Measurements from ENCODE around the gene MEG3. TPM values are rescaled to one million over a fixed set of nuclear protein-coding genes. Genes with fewer than 3 reads are reported as not detected.

MEG3 gene
- total RNA-seq, 2 donors from 2014 or later: 6.5 to 9.5 TPM

DNA sequence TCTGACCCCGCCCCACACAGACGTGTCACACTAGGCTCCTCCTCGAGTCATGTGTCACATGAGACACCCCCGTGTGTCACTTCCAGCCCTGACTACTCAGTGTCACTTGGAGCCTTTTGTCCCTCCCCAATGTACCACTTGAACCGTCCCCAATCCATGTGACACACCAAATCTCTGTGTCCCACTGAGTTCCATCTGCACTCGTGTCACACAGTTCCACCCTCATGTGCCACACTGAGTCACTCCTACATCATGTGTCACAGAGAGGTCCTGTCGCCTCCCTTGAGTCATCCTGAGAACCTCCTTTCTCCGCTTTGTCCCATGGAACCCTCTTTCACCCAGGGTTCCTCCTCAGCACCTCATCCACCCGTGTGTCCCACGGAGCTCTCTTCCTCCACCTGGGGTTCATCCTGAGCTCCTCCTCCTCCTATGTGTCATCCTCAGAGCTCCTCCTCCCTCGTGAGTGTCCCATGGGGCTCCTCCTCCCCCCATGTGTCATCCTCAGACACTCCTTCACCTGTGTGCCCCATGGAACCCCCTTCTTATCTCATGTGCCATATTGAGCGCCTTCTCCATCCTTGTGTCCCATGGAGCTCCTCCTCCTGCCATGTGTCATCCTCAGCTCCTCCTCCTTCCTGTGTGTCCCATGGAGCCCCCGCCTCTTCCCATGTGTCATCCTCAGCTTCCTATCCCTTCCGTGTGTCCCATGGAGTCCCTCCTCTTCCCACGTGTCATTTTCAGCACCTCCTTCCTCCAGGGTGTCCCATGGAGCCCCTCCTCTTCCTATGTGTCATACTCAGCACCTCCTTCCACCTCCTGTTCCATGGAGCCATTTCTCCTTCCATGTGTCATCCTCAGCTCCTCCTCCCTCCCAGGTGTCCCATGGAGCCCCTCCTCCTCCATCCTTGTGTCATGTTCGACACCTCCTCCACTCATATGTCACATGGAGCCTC is 45.6 kb downstream of the MEG3 start:
- no peak for DNase-seq (ENCODE audit: low spot score)
- Histone ChIP-seq H3K9me3 (no peaks in the 10 kb centered on the region), H3K4me1 (no peaks in the 10 kb centered on the region), H3K27me3 (no peaks in the 10 kb centered on the region), H3K36me3 (no peaks in the 10 kb centered on the region), H3K27ac (no peak overlapping the region), H3K4me3 (no peak overlapping the region)
- TF ChIP-seq, protein P1, sequence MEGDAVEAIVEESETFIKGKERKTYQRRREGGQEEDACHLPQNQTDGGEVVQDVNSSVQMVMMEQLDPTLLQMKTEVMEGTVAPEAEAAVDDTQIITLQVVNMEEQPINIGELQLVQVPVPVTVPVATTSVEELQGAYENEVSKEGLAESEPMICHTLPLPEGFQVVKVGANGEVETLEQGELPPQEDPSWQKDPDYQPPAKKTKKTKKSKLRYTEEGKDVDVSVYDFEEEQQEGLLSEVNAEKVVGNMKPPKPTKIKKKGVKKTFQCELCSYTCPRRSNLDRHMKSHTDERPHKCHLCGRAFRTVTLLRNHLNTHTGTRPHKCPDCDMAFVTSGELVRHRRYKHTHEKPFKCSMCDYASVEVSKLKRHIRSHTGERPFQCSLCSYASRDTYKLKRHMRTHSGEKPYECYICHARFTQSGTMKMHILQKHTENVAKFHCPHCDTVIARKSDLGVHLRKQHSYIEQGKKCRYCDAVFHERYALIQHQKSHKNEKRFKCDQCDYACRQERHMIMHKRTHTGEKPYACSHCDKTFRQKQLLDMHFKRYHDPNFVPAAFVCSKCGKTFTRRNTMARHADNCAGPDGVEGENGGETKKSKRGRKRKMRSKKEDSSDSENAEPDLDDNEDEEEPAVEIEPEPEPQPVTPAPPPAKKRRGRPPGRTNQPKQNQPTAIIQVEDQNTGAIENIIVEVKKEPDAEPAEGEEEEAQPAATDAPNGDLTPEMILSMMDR (IDR thresholded peaks at IDR 0.05): no peak

DNA sequence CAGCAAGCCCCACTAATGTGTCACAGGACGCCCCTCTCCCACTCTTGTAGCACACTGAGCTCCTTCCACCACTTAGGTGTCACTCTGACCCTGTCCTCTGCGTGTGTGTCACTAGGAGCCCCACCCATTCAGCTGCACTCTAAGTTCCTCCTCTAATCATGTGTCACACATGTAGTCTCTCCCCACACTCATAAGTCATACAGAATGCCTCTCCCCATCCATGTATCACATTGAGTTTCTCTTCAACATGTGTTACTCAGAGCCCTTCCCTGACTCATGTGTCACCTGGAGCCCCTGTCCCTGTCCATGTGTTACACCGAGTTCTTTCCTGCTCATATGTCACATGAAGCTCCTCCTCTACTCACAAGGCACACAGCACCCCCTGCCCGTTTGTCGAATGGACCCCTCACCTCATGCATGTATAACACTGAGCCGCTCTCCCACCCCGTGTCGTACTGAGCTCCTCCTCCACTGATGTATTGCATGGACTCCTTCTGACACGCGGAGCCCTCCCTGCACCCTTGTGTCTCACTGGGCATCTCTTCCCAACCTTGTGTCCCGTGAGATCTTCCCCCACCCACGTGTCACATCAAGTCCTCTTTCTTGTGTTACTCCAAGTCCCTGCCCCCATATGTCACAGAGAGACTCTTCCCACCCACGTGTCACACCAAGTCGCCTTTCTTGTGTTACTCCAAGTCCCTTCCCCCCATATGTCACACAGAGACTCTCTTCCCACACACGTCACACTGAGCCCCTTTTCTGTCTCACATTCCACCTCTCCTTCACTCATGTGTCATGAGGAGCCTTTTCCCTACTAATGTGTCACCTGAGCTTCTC is 46.6 kb downstream of the MEG3 start:
- H3K27me3 ChIP-seq: no peaks in the 10 kb centered on the region
- H3K9me3 ChIP-seq: no peaks in the 10 kb centered on the region
- TF ChIP-seq, protein P1 (IDR thresholded peaks at IDR 0.05): no peak
- no peak for DNase-seq (ENCODE audit: low spot score)
- H3K36me3 ChIP-seq: no peaks in the 10 kb centered on the region
- H3K4me3 ChIP-seq: no peak overlapping the region
- H3K4me1 ChIP-seq: no peaks in the 10 kb centered on the region
- no peak overlapping the region for H3K27ac ChIP-seq

DNA sequence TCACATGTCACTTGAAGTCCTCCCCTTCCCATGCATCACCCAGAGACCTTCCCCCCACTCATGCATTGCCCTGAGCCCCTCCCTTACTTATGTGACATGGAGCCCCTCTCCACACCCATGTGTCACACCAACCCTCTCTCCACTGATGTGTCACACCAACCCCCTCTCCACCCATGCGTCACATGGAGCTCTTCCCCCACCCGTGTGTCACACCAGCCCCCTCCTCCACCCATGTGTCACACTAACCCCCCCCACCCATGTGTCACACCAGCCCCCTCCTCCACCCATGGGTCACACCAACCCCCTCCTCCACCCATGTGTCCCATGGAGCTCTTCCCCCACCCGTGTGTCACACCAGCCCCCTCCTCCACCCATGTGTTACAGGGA is 47.2 kb downstream of the MEG3 start:
- Histone ChIP-seq H3K27me3 (no peaks in the 10 kb centered on the region), H3K4me1 (no peaks in the 10 kb centered on the region), H3K9me3 (no peaks in the 10 kb centered on the region), H3K27ac (no peak overlapping the region), H3K36me3 (no peaks in the 10 kb centered on the region), H3K4me3 (no peak overlapping the region)
- TF ChIP-seq, protein P1 (IDR thresholded peaks at IDR 0.05): no peak
- DNase-seq (ENCODE audit: low spot score): no peak

DNA sequence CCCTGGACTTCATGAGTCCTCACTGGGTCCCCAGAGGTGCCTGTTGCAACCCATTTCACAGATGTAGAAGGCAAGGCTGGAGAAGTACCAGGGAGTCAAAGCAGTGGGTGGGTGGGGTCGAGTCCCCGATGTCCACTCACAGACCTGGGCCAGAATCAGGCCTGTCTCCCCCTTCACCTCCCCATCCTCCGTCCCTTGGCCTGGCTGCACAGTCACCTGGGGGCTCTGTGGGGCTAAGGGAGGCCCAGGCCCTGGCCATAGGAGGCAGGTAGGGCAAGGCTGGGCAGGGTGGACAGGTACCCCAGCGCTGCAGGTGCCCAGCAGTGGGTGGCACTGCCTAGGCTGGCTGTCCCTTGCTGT is 48.1 kb downstream of the MEG3 start:
- H3K4me3 ChIP-seq: no peak overlapping the region
- DNase-seq (ENCODE audit: low spot score): no peak
- TF ChIP-seq, protein P1 (IDR thresholded peaks at IDR 0.05): no peak
- H3K36me3 ChIP-seq: no peaks in the 10 kb centered on the region
- H3K27me3 ChIP-seq: no peaks in the 10 kb centered on the region
- no peaks in the 10 kb centered on the region for H3K4me1 ChIP-seq
- H3K27ac ChIP-seq: no peak overlapping the region
- no peaks in the 10 kb centered on the region for H3K9me3 ChIP-seq

DNA sequence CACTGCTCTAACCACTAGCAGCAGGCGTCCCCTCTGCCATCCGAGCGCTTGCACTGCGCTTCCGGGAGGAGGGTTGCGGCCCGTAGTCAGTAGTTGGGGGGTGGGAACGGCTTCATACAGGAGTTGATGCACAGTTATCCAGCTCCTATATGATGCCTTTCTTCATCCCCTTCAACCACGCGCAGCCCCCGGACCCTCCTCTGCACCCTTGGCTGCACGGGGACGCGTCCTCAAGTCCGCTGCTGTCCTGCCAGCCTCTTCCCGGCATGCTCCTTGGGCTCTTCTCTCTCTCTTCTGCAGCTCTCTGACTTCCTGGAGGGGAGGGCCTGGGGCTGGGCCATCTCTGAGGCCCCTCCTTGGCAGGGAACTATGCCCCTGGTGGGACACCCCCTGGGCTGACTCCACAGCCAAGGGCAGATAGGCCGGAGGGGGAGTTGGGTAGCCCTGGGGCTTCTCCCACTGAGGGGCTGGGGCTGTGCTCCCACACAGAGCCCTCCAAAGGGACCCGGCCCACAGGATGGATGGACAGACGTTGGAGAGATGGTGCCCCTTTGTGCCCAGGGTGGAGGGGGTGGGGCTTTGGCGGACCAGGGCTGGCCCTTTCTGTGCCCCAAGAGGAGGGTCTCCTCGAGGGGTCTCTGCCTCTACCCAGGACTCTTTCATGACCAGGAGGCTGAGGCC is 48.6 kb downstream of the MEG3 start:
- Histone ChIP-seq H3K4me3 (no peak overlapping the region), H3K9me3 (no peaks in the 10 kb centered on the region), H3K36me3 (no peaks in the 10 kb centered on the region), H3K4me1 (no peaks in the 10 kb centered on the region), H3K27me3 (no peaks in the 10 kb centered on the region), H3K27ac (no peak overlapping the region)
- no peak for DNase-seq (ENCODE audit: low spot score)
- TF ChIP-seq, protein P1 (IDR thresholded peaks at IDR 0.05): no peak
